HG03439 (cell line): Measurements from ENCODE around the gene HTT-AS.

ENCODE experiments used
- ATAC-seq: cut with Tn5 transposase; IDR thresholded peaks from one replicate; pipeline ENCODE4 v1.9.1; 2021; ENCODE audit warnings: mild to moderate bottlenecking, moderate library complexity; ENCODE audit not compliant: unreplicated experiment

The HTT-AS gene

DNA sequence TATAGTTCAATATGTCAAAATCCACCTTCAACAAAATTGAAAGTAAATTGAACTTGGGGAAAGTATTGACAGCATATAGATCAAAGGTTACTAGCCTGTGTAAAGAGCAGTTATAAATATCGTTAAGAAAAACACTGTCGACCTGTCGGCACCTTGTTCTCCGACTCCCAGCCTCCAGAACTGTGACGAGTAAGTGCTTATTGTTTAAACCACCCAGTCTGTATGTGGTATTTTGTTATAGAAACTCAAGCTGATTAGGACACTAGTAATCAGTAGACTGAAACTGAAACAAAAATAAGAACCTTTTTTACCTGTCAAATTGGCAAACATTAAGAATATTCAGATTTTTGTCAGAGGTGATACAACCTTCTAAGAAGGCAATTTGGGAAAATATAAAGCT, 17.1 kb upstream of the HTT-AS start:
- no peak for ATAC-seq

GRCh38 chr4:3087115-3087797, 12.9 kb upstream of the HTT-AS start:
- ATAC-seq = no peak

GRCh38 chr4:3085948-3086670, 11.8 kb upstream of the HTT-AS start:
- no peak for ATAC-seq

- ATAC-seq = no peak
Measured at GRCh38 chr4:3083732-3084131, 9.4 kb upstream of the HTT-AS start.

DNA sequence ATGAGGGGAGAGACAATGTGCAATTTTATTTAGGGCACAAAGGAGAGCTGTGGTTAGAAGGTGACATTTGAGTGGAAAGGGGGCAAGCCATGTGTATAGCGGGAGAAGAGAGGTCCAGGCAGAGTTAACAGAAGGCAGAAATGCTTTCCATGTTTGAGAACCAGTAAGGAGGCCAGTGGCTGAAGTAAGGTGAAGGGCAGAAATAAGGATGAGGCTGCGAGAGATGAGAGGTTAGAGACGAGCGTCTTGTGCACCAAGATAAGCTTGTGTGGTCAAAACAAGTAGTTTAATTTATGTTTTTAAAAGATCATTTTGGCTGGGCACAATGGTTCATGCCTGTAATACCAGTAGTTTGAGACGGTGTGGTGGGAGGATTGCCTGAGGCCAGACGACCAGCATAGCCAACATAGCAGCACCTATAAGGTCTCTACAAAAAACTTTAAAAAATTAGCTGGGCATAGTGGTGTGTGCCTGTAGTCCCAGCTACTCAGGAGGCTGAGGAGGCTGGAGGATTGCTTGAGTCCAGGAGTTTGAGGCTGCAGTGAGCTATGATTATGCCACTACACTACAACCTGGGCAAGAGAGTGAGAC, 8.7 kb upstream of the HTT-AS start:
- ATAC-seq = no peak

DNA sequence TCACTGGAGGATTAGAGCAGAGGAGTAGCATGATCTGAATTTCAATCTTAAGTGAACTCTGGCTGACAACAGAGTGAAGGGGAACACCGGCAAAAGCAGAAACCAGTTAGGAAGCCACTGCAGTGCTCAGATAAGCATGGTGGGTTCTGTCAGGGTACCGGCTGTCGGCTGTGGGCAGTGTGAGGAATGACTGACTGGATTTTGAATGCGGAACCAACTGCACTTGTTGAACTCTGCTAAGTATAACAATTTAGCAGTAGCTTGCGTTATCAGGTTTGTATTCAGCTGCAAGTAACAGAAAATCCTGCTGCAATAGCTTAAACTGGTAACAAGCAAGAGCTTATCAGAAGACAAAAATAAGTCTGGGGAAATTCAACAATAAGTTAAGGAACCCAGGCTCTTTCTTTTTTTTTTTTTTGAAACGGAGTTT, 5.4 kb upstream of the HTT-AS start:
- ATAC-seq = no peak

DNA sequence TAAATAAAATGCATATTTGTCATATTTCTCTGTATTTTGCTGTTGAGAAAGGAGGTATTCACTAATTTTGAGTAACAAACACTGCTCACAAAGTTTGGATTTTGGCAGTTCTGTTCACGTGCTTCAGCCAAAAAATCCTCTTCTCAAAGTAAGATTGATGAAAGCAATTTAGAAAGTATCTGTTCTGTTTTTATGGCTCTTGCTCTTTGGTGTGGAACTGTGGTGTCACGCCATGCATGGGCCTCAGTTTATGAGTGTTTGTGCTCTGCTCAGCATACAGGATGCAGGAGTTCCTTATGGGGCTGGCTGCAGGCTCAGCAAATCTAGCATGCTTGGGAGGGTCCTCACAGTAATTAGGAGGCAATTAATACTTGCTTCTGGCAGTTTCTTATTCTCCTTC, 3.5 kb upstream of the HTT-AS start:
- peak; percentile 21 for ATAC-seq

DNA sequence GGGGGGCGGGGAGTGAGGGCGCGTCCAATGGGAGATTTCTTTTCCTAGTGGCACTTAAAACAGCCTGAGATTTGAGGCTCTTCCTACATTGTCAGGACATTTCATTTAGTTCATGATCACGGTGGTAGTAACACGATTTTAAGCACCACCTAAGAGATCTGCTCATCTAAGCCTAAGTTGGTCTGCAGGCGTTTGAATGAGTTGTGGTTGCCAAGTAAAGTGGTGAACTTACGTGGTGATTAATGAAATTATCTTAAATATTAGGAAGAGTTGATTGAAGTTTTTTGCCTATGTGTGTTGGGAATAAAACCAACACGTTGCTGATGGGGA, 1.3 kb upstream of the HTT-AS start:
- no peak for ATAC-seq

GRCh38 chr4:3074846-3075651, 711 bp upstream of the HTT-AS start:
- peak; percentile 19 for ATAC-seq

DNA sequence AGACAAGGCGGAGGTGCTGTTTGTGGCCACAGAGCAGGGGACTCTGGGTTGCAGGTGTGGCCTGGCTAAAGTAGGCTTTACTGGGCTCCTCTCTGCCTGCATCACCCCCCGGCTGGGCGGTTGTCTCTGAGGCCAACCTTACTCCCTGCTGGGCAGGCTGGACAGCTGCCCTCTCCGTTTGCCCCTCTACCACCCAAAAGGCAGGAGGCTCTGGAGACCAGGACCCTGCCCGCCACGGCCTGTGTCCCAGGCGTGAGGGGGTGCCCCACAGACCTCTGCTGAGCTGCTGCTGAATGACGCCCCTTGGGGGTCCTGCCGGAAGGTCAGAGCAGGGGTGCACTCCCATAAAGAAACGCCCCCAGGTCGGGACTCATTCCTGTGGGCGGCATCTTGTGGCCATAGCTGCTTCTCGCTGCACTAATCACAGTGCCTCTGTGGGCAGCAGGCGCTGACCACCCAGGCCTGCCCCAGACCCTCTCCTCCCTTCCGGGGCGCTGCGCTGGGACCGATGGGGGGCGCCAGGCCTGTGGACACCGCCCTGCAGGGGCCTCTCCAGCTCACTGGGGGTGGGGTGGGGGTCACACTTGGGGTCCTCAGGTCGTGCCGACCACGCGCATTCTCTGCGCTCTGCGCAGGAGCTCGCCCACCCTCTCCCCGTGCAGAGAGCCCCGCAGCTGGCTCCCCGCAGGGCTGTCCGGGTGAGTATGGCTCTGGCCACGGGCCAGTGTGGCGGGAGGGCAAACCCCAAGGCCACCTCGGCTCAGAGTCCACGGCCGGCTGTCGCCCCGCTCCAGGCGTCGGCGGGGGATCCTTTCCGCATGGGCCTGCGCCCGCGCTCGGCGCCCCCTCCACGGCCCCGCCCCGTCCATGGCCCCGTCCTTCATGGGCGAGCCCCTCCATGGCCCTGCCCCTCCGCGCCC, 920 bp downstream of the HTT-AS start:
- no peak for ATAC-seq

GRCh38 chr4:3071811-3072210, 2.5 kb downstream of the HTT-AS start:
- no peak for ATAC-seq

DNA sequence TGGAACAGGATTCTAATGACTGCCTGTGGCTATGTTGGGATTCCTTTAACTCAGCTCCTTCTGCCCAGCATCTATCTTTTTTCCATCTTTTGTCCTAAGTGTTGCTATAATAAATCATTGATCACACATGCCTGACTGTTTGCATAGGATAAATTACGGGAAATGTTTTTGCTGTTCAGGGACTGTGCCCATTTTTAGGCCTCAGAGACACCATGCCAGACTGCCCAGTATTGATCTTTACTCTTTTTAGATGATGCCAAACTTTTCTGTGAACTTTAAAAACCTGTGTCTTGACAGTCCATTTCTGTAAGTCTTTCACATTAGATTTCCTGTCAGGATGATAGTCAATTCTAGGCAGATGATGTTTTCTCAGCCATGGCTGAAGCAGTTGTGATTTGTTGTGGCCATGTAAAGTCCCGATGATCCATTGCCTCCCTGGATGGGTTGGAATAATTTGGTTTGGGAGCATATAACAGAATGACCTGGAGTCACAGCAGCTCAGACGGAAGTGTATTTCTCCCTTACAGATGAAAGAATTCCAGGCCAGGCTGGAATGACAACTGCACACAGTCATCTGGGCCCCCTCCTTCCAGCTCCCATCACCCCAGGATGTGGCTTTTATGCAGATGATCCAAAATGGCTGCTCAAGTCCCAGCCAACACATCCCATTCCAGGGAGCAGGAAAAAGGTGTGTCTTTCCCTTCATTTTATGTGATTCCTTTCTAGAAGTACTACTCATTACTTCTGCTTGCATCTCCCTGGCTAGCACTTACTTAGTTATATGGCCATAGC, 3.4 kb downstream of the HTT-AS start:
- ATAC-seq = no peak

GRCh38 chr4:3069661-3070199, 4.6 kb downstream of the HTT-AS start:
- no peak for ATAC-seq

GRCh38 chr4:3067473-3068001, 6.8 kb downstream of the HTT-AS start:
- no peak for ATAC-seq

DNA sequence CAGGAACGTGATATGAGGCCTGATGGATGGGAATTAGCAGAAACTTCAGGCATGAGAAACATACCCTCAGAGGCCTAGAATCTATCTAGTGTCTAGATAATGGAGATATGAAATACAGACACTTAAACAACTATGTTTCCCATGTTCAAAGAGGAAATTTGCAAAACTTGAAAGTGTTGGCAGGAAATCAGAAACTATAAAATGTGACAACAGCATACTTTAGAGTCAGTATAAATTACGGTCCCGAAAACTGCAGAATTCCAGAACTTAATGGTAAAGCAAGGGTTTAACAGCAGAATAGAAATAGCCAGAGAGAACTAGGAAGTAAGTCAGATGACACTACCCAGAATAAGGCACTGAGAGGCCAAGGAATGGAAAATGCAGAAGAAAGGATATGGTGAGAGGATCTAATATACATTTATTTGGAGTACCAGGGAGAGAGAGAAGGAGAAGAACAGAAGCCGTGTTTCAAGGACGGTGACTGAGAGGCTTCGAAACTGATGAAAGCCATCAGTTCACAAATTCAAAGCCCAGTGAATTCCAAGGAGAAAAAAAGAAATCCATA, 7.4 kb downstream of the HTT-AS start:
- no peak for ATAC-seq

GRCh38 chr4:3065551-3065950, 8.8 kb downstream of the HTT-AS start:
- no peak for ATAC-seq

DNA sequence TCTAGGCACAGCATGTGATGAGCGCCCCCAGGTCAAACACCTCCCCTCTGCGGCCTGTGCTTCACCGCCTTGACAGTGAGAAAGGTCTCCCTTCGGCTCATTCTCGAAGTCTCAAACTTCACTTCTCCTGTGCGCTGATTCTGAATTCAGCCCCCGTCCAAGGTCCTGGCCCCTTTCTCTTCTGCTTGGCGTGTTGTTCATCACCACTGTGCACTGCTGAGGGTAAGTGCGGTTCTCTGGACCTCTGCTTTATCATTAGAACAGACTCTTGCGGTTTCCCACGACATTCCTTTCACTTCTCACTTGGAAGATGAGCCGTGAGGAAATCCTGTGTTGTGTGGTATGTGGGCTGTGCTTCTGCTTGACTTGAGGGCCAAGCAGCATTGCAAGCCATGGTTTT, 11.9 kb downstream of the HTT-AS start:
- no peak for ATAC-seq

GRCh38 chr4:3060946-3061345, 13.4 kb downstream of the HTT-AS start:
- ATAC-seq = no peak

- ATAC-seq = no peak
Measured at GRCh38 chr4:3059943-3060342, 14.4 kb downstream of the HTT-AS start.
